ENCODE results near the gene TRA2B.
A peak's percentile ranks its signal among the peaks of the same experiment; 100 is the strongest.

Gene TRA2B

DNA sequence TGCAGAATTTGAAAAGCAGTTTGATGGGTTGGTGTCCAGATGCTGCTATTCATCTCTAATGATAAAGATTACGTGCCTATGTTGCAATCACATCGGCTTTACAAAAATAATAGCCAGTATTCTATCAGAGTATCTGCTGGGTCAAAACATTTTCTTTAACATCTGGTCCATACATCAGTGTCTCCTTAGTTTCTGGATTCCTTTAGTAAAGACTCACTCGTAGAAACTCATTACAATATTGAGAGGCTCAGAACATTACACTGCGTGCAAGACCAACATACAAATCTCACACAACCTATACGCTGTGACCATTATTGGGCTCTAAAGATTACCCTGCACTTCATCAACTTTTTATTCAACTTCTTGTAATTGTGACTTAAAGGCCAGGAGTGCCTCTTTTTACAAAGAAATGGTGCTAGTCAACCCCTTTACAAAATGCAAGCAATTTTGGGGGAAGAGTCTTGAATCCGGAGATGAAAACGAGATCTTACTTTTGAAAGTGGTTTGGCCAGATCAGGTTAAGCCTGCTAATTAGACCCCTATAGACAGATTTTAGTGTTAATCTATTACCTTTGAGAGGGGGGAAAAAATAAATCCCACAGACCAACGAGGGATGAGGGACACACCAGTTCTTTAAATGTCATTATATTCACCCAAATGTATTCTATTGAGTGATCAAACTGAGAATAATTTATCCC is 2.9 kb downstream of the TRA2B start:
- Histone ChIP-seq H3K4me3 (ENCODE audit: low read depth in 1 of 2, low read length in 2 of 2) (peak overlapping the region; percentile 85 to 92), H3K27ac (ENCODE audit: low read depth, low read length) (no peak overlapping the region), H3K9ac (ENCODE audit: low read length) (peak overlapping the region; percentile 100), H3K9me3 (ENCODE audit: low read length) (no peaks in the 10 kb centered on the region), H3K4me1 (ENCODE audit: insufficient read depth, low read length) (peaks cover 51% of the 10 kb centered on the region), H3K36me3 (ENCODE audit: insufficient read depth, low read length) (no peaks in the 10 kb centered on the region), H3K27me3 (ENCODE audit: control insufficient read depth in 1 of 2, insufficient read depth in 2 of 2, low read length in 2 of 2) (no peaks in the 10 kb centered on the region)

DNA sequence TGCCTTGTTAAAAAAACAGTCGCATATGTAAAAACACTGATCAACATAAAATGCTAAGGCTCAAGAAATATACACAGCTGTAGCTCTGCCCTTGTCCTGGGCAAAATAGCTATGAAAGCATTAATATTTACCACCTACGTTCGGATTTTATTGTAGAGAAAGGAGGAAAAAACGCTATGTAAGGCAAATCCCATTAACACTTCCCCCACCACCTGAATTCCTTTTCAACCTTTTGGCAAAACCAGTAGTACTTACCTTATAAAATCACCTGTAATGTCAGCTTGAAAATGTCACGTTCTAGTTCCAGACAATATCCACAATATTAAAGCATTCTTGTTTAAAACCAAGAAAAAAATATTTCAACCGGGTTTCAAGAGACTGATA is 3.6 kb downstream of the TRA2B start:
- Histone ChIP-seq H3K36me3 (ENCODE audit: insufficient read depth, low read length) (no peaks in the 10 kb centered on the region), H3K27me3 (ENCODE audit: control insufficient read depth in 1 of 2, insufficient read depth in 2 of 2, low read length in 2 of 2) (no peaks in the 10 kb centered on the region), H3K9ac (ENCODE audit: low read length) (peak overlapping the region; percentile 100), H3K9me3 (ENCODE audit: low read length) (no peaks in the 10 kb centered on the region), H3K4me3 (ENCODE audit: low read depth in 1 of 2, low read length in 2 of 2) (peak overlapping the region; percentile 25 to 85), H3K27ac (ENCODE audit: low read depth, low read length) (no peak overlapping the region), H3K4me1 (ENCODE audit: insufficient read depth, low read length) (peaks cover 59% of the 10 kb centered on the region)

DNA sequence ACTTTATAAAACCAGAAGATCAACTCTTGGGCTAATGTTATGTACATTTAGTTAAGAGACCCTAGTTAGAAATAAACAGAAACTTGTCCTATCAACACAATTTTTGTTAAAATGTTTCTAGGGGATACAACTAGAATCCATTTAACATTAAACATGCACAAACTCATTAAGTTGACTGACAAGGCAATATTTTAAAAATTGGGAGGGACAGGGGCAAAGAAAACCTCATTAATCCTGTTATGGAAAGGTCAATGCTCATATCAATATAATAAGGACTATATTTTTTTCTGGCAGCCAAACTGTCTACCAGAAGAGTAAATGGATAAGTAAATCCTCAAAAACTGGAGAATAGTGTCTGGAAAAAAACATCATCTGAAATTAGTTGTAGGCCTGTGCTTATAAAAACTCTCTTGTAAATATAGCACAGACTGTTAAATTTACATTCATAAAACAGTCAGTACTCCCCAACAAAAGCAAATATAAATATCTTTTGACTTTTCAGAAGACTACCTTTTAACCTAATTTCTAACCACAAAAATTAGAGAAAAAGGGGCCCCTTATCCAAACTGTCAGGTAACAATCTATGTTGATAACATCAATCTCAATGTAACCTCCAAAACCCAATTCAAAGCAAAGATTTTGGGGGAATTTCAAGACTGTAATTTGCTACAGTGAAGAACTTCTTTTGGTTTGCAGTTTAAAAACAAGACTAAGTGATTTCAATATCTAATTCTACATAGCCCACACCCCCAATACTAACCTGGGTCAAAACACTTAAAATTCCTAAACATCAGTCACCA is 4.2 kb downstream of the TRA2B start:
- Histone ChIP-seq H3K27ac (ENCODE audit: low read depth, low read length) (peak overlapping the region; percentile 12), H3K9me3 (ENCODE audit: low read length) (no peaks in the 10 kb centered on the region), H3K27me3 (ENCODE audit: control insufficient read depth in 1 of 2, insufficient read depth in 2 of 2, low read length in 2 of 2) (no peaks in the 10 kb centered on the region), H3K36me3 (ENCODE audit: insufficient read depth, low read length) (no peaks in the 10 kb centered on the region), H3K9ac (ENCODE audit: low read length) (peak overlapping the region; percentile 100), H3K4me3 (ENCODE audit: low read depth in 1 of 2, low read length in 2 of 2) (peak overlapping the region in 1 of 2 donors; percentile 85), H3K4me1 (ENCODE audit: insufficient read depth, low read length) (peaks cover 65% of the 10 kb centered on the region)

DNA sequence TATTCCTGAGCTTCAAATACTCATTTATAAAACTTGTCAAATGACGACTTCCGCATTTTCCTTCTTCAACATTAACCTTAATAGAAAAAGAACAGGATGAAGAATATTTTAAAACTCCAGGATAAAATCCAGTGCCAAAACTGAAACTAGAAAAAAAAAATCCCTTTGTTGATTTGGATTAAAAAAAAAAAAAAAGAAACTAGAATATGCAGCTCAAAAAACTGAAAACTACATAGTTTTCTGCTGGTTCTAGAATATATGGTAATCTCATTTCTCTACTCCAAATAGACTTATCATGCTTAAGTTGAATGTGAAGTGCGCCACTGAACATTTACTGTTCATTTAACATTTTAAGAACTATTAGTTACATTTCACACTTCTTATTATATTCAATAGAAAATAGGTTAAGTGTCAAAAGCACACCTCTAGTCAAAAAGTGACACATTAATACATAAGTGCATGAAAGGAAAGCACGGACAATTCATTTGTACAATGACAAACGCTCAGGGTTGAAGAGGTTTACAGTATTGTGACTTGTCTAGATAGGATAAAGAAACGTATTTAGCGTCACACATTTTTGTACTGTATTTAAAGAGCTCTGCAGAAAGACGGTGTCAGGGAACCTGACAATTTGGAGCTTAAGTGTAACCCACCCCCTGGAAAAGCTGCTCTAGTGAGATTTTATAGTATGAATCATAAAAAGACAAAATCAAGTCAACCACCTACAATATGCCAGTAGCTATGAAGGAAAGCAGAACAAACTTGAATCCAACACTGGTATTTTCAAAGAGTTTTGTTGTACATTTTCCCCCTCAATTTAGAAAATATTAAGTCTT is 5.8 kb downstream of the TRA2B start:
- Histone ChIP-seq H3K9me3 (ENCODE audit: low read length) (no peaks in the 10 kb centered on the region), H3K27me3 (ENCODE audit: control insufficient read depth in 1 of 2, insufficient read depth in 2 of 2, low read length in 2 of 2) (no peaks in the 10 kb centered on the region), H3K36me3 (ENCODE audit: insufficient read depth, low read length) (no peaks in the 10 kb centered on the region), H3K27ac (ENCODE audit: low read depth, low read length) (no peak overlapping the region), H3K4me1 (ENCODE audit: insufficient read depth, low read length) (peaks cover 80% of the 10 kb centered on the region), H3K9ac (ENCODE audit: low read length) (no peak overlapping the region), H3K4me3 (ENCODE audit: low read depth in 1 of 2, low read length in 2 of 2) (peak overlapping the region in 1 of 2 donors; percentile 5)

DNA sequence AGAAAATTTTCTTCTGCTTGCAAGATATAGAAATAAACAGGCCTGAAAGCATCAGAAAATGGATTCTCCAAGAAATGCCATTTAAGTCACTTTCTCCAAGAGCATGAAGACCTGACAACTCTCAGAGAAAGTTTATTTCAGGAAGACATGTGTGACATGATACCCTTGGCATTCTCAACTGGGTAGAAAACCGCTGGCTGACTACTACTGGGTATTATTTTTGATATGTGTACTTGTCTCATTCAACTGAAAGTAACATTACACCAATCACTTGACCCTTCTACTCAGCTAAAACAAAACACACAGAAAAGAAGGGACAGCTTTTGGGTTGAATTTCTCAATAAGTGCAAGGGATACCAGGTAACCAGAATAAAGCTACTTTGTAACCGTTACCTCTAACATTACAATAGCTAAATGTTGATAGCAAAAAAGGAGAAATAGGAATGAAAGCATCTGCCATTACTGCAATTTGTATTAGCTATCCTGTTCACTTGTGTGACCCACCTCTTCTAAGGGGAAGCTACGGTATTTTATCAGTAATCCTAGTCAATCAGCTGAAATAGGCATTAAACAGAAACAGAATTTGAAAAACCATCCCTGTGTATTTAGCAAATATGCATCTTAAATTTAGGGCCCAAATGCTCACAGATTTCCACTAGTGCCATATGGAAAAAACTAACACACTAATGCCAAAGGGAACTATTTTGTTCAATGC is 7.3 kb downstream of the TRA2B start:
- Histone ChIP-seq H3K27me3 (ENCODE audit: control insufficient read depth in 1 of 2, insufficient read depth in 2 of 2, low read length in 2 of 2) (no peaks in the 10 kb centered on the region), H3K9ac (ENCODE audit: low read length) (no peak overlapping the region), H3K27ac (ENCODE audit: low read depth, low read length) (no peak overlapping the region), H3K9me3 (ENCODE audit: low read length) (no peaks in the 10 kb centered on the region), H3K36me3 (ENCODE audit: insufficient read depth, low read length) (no peaks in the 10 kb centered on the region), H3K4me1 (ENCODE audit: insufficient read depth, low read length) (peaks cover 89% of the 10 kb centered on the region), H3K4me3 (ENCODE audit: low read depth in 1 of 2, low read length in 2 of 2) (no peak overlapping the region)

DNA sequence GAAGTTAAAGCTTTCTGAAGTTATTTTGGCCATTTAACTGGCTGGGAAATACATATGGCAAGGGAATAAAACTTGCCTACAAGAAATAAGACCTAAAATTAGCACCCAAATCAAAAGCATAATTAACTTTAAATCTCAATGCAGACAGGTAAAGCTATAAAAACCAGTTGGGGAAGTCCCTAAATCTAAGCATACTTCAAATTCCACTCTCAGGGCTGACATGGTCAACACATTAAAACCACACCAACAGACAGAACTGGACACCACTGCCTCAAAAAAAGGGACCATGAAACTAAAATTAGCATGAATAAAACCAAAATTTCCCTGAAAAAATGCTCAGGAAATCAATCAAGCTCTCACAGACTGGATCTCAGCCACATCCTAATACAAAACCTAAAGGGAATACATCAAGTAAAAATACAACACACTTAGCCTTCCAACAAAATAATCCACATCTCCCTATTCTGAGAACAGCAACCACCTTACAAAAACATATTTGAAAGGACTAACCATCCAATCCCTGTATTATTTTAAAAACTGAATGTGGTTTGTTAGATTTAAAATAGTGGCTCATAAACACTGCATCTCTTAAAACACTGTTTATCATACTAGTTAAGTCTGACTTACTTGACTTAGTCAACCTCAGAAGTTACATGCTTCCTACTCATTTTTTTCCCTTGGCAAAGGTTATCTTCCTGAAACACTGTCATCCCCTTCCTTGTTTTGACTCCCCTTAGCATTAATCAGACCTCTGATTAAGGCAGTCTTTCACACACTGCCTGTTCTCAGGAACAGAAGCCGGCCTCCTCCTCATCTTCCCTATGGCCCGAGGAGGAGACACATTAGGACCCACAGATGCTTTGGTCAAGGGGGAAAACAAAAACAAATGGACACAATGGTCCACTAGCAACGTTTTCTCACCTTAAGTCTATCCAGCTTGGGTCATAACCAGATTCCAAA is 8.3 kb downstream of the TRA2B start:
- Histone ChIP-seq H3K27me3 (ENCODE audit: control insufficient read depth in 1 of 2, insufficient read depth in 2 of 2, low read length in 2 of 2) (no peaks in the 10 kb centered on the region), H3K9ac (ENCODE audit: low read length) (no peak overlapping the region), H3K9me3 (ENCODE audit: low read length) (no peaks in the 10 kb centered on the region), H3K27ac (ENCODE audit: low read depth, low read length) (no peak overlapping the region), H3K36me3 (ENCODE audit: insufficient read depth, low read length) (peaks cover 10% of the 10 kb centered on the region), H3K4me3 (ENCODE audit: low read depth in 1 of 2, low read length in 2 of 2) (peak overlapping the region in 1 of 2 donors; percentile 17), H3K4me1 (ENCODE audit: insufficient read depth, low read length) (peaks cover 79% of the 10 kb centered on the region)

DNA sequence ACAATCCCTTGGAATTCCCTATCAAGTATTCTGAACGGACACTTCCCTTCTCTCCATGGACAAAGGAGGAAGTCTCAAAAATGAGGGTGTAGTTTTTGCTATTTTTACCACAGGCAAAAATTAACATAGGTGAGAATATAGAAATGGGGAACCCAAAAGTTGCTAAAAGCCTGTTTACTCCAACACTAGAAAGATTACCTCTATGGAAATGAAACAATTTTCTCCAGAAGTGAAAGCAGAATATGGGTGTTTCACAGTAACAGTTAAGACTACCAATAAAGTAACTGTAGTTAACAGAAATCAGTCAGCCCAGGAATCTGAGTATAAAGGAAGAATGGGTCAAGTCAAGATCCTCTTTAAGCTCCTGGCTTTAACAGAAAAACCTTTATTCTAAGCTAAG is 9.3 kb downstream of the TRA2B start:
- Histone ChIP-seq H3K4me3 (ENCODE audit: low read depth in 1 of 2, low read length in 2 of 2) (peak overlapping the region in 1 of 2 donors; percentile 17), H3K4me1 (ENCODE audit: insufficient read depth, low read length) (peaks cover 73% of the 10 kb centered on the region), H3K9ac (ENCODE audit: low read length) (no peak overlapping the region), H3K27me3 (ENCODE audit: control insufficient read depth in 1 of 2, insufficient read depth in 2 of 2, low read length in 2 of 2) (no peaks in the 10 kb centered on the region), H3K36me3 (ENCODE audit: insufficient read depth, low read length) (peaks cover 20% of the 10 kb centered on the region), H3K27ac (ENCODE audit: low read depth, low read length) (no peak overlapping the region), H3K9me3 (ENCODE audit: low read length) (no peaks in the 10 kb centered on the region)

DNA sequence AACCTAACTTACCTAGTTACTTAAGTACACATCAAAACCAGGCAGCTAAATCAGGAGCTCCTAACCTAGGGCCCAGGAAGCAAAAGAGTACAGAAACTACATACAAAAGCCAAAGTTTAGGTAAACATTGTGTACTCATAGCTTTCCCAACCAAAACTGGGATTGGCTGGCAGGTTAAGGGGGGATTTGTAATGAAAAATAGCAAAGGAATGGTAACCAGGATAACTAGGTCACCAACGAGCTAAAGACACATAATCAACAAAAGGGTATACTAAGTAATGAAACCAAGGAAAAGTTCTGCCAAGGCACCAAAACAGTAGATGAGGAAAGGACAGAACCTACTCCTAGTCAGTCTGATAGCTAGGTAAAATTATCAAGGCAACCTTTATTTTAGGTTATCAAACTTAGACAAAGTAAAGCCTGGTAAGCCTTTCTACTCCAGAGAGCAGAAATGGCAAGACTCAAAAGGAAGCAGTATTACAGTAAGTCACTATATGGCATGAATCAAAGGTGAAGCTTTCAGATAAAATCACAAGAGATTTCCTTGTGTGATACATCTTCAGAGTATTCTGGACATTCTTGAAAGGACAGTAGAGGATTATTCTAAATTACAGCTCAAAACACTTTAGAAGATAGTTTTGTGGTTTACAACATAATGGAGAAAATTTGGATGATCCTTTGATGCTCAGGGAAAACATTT is 10.2 kb downstream of the TRA2B start:
- H3K9ac ChIP-seq (ENCODE audit: low read length), result no peak overlapping the region
- no peaks in the 10 kb centered on the region for H3K27me3 ChIP-seq (ENCODE audit: control insufficient read depth in 1 of 2, insufficient read depth in 2 of 2, low read length in 2 of 2)
- no peak overlapping the region for H3K4me3 ChIP-seq (ENCODE audit: low read depth in 1 of 2, low read length in 2 of 2)
- H3K27ac ChIP-seq (ENCODE audit: low read depth, low read length), result no peak overlapping the region
- peaks cover 70% of the 10 kb centered on the region for H3K4me1 ChIP-seq (ENCODE audit: insufficient read depth, low read length)
- H3K36me3 ChIP-seq (ENCODE audit: insufficient read depth, low read length), result peaks cover 28% of the 10 kb centered on the region
- no peaks in the 10 kb centered on the region for H3K9me3 ChIP-seq (ENCODE audit: low read length)

DNA sequence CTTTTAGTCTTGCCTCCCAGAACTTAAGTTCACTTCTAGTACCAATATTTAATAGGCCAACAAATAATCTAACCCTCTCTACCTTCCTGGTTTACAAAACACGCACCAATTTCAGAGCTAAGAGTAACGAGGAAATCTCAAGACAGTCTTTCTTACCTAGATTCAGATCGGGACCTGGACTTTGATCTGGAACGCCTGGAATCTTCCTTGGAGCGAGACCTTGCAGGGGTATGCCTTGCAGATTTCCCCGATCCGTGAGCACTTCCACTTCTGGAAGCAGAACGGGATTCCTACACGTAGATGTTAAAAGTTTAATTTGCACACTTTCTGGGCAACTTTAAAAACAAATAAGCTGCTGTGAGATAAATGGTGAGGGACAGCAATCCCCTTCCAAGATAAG is 11.4 kb downstream of the TRA2B start:
- H3K27ac ChIP-seq (ENCODE audit: low read depth, low read length), result no peak overlapping the region
- no peak overlapping the region for H3K9ac ChIP-seq (ENCODE audit: low read length)

DNA sequence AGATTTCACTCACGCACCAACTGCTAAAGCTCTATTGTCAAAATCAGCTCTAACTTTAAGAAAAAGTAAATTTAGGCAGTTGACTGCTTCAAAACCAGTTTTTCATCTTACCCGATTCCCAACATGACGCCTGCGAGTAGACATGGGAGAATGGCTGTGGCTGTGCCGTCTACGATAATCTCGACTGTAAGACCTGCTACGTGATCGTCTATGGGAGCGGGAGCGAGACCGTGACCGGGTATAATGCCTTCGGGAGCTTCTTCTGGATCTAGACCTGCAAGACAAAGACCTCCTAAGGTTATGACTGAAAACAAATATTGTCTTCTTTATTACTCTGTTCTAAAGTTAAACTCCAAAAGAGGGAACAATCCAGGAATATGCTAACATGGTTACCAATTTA is 12.5 kb downstream of the TRA2B start:
- Histone ChIP-seq H3K36me3 (ENCODE audit: insufficient read depth, low read length) (peaks cover 51% of the 10 kb centered on the region), H3K4me3 (ENCODE audit: low read depth in 1 of 2, low read length in 2 of 2) (no peak overlapping the region), H3K4me1 (ENCODE audit: insufficient read depth, low read length) (peaks cover 48% of the 10 kb centered on the region), H3K27me3 (ENCODE audit: control insufficient read depth in 1 of 2, insufficient read depth in 2 of 2, low read length in 2 of 2) (no peaks in the 10 kb centered on the region), H3K9me3 (ENCODE audit: low read length) (no peaks in the 10 kb centered on the region), H3K9ac (ENCODE audit: low read length) (no peak overlapping the region), H3K27ac (ENCODE audit: low read depth, low read length) (no peak overlapping the region)

More for the DNA sequence above, 11.4 kb downstream of the TRA2B start:
- Histone ChIP-seq H3K36me3 (ENCODE audit: insufficient read depth, low read length) (peaks cover 40% of the 10 kb centered on the region), H3K27me3 (ENCODE audit: control insufficient read depth in 1 of 2, insufficient read depth in 2 of 2, low read length in 2 of 2) (no peaks in the 10 kb centered on the region), H3K4me3 (ENCODE audit: low read depth in 1 of 2, low read length in 2 of 2) (no peak overlapping the region), H3K9me3 (ENCODE audit: low read length) (no peaks in the 10 kb centered on the region), H3K4me1 (ENCODE audit: insufficient read depth, low read length) (peaks cover 59% of the 10 kb centered on the region)
